AG09309 (cell line): ENCODE measurements around the gene FRMD4A.

ENCODE experiments used
- DNase-seq: peaks from one replicate; pipeline ENCODE4 v3.0.0-alpha.2; 2010; ENCODE audit warnings: low read depth
- H3K4me3 ChIP-seq: 2 replicates; pipeline ENCODE4 v1.5.1; 2011; ENCODE audit warnings: mild to moderate bottlenecking, low read depth, low read length, moderate library complexity; ENCODE audit not compliant: control insufficient read depth
- TF ChIP-seq, protein P1 (sequence below): IDR thresholded peaks from 2 replicates; pipeline ENCODE4 v1.5.1; 2011; ENCODE audit warnings: mild to moderate bottlenecking, low read depth, low read length, inconsistent platforms; ENCODE audit not compliant: insufficient read depth, control insufficient read depth; ENCODE audit errors: missing control alignments

The FRMD4A gene

GRCh38 chr10:13658264-13658663, 672.5 kb downstream of the FRMD4A start:
- H3K4me3 ChIP-seq, result no peak overlapping the region
- TF ChIP-seq, protein P1, sequence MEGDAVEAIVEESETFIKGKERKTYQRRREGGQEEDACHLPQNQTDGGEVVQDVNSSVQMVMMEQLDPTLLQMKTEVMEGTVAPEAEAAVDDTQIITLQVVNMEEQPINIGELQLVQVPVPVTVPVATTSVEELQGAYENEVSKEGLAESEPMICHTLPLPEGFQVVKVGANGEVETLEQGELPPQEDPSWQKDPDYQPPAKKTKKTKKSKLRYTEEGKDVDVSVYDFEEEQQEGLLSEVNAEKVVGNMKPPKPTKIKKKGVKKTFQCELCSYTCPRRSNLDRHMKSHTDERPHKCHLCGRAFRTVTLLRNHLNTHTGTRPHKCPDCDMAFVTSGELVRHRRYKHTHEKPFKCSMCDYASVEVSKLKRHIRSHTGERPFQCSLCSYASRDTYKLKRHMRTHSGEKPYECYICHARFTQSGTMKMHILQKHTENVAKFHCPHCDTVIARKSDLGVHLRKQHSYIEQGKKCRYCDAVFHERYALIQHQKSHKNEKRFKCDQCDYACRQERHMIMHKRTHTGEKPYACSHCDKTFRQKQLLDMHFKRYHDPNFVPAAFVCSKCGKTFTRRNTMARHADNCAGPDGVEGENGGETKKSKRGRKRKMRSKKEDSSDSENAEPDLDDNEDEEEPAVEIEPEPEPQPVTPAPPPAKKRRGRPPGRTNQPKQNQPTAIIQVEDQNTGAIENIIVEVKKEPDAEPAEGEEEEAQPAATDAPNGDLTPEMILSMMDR, result no peak

GRCh38 chr10:13657101-13657680, 673.5 kb downstream of the FRMD4A start:
- TF ChIP-seq, protein P1, result no peak
- H3K4me3 ChIP-seq, result no peak overlapping the region
- DNase-seq, result no peak

More at GRCh38 chr10:13658264-13658663, 672.5 kb downstream of the FRMD4A start:
- DNase-seq, result no peak

DNA sequence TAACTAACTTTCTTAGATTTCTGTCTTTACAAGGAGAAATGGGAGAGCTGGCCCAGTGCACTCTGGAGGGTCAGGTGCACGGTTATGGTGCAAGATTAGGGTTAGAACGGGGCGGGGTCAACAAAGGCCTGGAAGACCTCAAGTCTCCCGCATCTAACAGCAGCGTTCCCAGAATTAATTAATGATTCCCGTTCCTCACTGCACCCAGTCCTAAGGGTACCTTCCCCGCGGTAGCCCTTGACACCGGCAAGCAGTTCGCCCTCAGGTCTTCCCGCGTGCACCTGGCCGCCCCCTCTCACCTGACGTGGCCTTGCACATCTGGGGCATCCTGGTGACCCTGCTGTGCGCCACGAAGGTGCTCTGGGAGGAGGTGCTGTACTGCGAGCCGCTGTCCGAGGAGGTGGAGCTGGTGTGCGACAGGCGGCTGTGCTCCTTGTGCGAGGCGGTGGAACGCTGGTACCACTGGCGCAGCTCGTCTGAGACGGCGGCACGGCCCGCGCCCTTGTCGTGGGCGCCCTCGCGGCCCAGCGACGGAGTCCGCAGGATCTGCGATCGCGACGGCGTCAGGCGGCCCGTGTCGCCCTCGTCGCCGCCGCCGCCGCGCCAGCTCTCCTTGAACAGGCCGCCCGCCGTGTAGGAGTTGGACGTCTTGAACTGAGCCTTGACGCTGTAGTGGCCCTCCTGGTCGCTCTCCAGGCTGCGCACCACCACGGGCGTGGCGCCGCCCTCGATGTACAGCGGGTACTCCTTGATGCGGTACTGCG, 674.2 kb downstream of the FRMD4A start:
- no peak for DNase-seq
- TF ChIP-seq, protein P1, result no peak

GRCh38 chr10:13654846-13655245, 675.9 kb downstream of the FRMD4A start:
- no peak overlapping the region for H3K4me3 ChIP-seq
- TF ChIP-seq, protein P1, result no peak
- no peak for DNase-seq

More for the DNA sequence above, 674.2 kb downstream of the FRMD4A start:
- no peak overlapping the region for H3K4me3 ChIP-seq

- TF ChIP-seq, protein P1, result no peak
- no peak overlapping the region for H3K4me3 ChIP-seq
- DNase-seq, result no peak
Observed at GRCh38 chr10:13654118-13654830, 676.5 kb downstream of the FRMD4A start.

GRCh38 chr10:13652860-13653259, 677.9 kb downstream of the FRMD4A start:
- H3K4me3 ChIP-seq, result no peak overlapping the region
- no peak for DNase-seq
- TF ChIP-seq, protein P1, result no peak
